Stomach (tissue), 9 donors: Measurements from ENCODE around the gene MBOAT2. TPM values are rescaled to one million over a fixed set of nuclear protein-coding genes. Genes with fewer than 3 reads are reported as not detected.
A peak's percentile ranks its signal among the peaks of the same experiment; 100 is the strongest.

Source experiments
- DNase-seq, 2 donors: peaks; one replicate each; pipeline versions ENCODE4 v3.0.0 to v3.0.0-alpha.2; 2013 to 2019
- H3K27ac ChIP-seq, 5 donors: fragments of 200-600 bp in 4 of 5; sonication (generic) in 4 of 5; one replicate each; pipeline ENCODE4 v1.5.1; 2013 to 2019; ENCODE audit warnings: mild to moderate bottlenecking in 1 of 5, moderate library complexity in 1 of 5
- H3K27me3 ChIP-seq, 3 donors: fragments of 200-600 bp; sonication (generic); one replicate each; pipeline ENCODE4 v1.5.1; 2017 to 2019; ENCODE audit warnings: mixed run types in 1 of 3
- H3K36me3 ChIP-seq, 4 donors: fragments of 200-600 bp; sonication (generic); 1 replicate in 3 of 4; 2 replicates in 1 of 4; pipeline ENCODE4 v1.5.1; 2016 to 2019
- H3K4me1 ChIP-seq, 4 donors: fragments of 200-600 bp; sonication (generic); one replicate each; pipeline ENCODE4 v1.5.1; 2016 to 2019
- H3K4me3 ChIP-seq, 4 donors: fragments of 200-600 bp; sonication (generic) in 3 of 4; one replicate each; pipeline ENCODE4 v1.5.1; 2016 to 2019; ENCODE audit warnings: mild to moderate bottlenecking in 1 of 4
- H3K9me3 ChIP-seq, 4 donors: fragments of 200-600 bp; sonication (generic); one replicate each; pipeline ENCODE4 v1.5.1; 2016 to 2019
- CTCF ChIP-seq, 7 experiments: fragments of 450-650 bp in 4 of 7; fragments of 200-600 bp in 3 of 7; sonication (generic) in 3 of 7; IDR thresholded peaks; one replicate each; pipeline ENCODE4 v1.5.1; 2016 to 2019; ENCODE audit warnings: antibody characterized with exemption in 7 of 7, control low read depth in 2 of 7, mild to moderate bottlenecking in 1 of 7
- EP300 ChIP-seq: sonication (generic); formaldehyde crosslinking; IDR thresholded peaks from one replicate; pipeline ENCODE4 v1.6.1; 2017; ENCODE audit warnings: antibody characterized with exemption
- POLR2A ChIP-seq, 4 donors: fragments of 450-650 bp; IDR thresholded peaks; one replicate each; pipeline ENCODE4 v1.6.1; 2016; ENCODE audit warnings: antibody characterized with exemption in 4 of 4, control low read depth in 2 of 4, mild to moderate bottlenecking in 1 of 4, moderate library complexity in 1 of 4
- POLR2AphosphoS5 ChIP-seq, 3 donors: sonication (generic); formaldehyde crosslinking; IDR thresholded peaks; one replicate each; pipeline ENCODE4 v1.6.1; 2016; ENCODE audit warnings: antibody characterized with exemption in 3 of 3
- WGBS, 5 donors: extraction: QIAGEN DNeasy Blood & Tissue Kit in 3 of 5; methylation state at CpG; one replicate each; pipeline versions ENCODE4 v1.1.5 to v1.1.7; 2013 to 2018; 5-methylcytosine and 5-hydroxymethylcytosine counted together
- intact Hi-C: fragments of 100-400 bp; cut with DNase I; formaldehyde crosslinking; loops from one replicate; pipeline ENCODE4 v1.15.1; 2023; ENCODE audit warnings: low total_unique reads
- polyA plus RNA-seq, 3 donors: library from polyadenylated mRNA; stranded (reverse); fragments of 200-250 nt; gene quantifications; one replicate each; pipeline ENCODE4 v1.2.3, GENCODE V29; 2013
- total RNA-seq, 5 donors: library from RNA; depleted of rRNA; stranded (reverse); fragments of >200 nt; gene quantifications; one replicate each; pipeline versions ENCODE4 v1.1.0 to v1.2.3, GENCODE V29; 2014 to 2016
- donor health status: healthy with polysubstance abuse.
- donor health status: Bipolar disorder and iron deficiency.
- donor health status: healthy.

MBOAT2 gene
- total and polyA plus RNA-seq, 8 donors: 2.2 to 65.5 (median 12.9) TPM

- TF ChIP-seq POLR2A (IDR thresholded peaks at IDR 0.05): no peak
- no peak for TF ChIP-seq CTCF (IDR thresholded peaks at IDR 0.05)
- no peak for TF ChIP-seq POLR2AphosphoS5 (IDR thresholded peaks at IDR 0.05)
- no peak for TF ChIP-seq EP300
- intact Hi-C loops: no loop called here
- WGBS, 5 donors: 85 to 97% (median 94%) methylated on average over 11 of the region's 11 CpGs
- Histone ChIP-seq H3K9me3 (no peaks in the 10 kb centered on the region), H3K36me3 (no peaks in the 10 kb centered on the region), H3K27me3 (no peaks in the 10 kb centered on the region), H3K4me1 (peaks cover 0 to 9% (median 0%) of the 10 kb centered on the region in 4 donors), H3K27ac (no peak overlapping the region), H3K4me3 (no peak overlapping the region)
- DNase-seq: no peak
These were observed 17.0 kb downstream of the MBOAT2 start for GRCh38 chr2:8986327-8986976.

GRCh38 chr2:8985561-8986326 lies 17.7 kb downstream of the MBOAT2 start:
- 82 to 94% (median 87%) methylated on average over 4 of the region's 4 CpGs for WGBS, 5 donors
- H3K4me1 ChIP-seq: peaks cover 0 to 9% (median 0%) of the 10 kb centered on the region in 4 donors
- H3K4me3 ChIP-seq: no peak overlapping the region
- no peaks in the 10 kb centered on the region for H3K36me3 ChIP-seq
- no peak for TF ChIP-seq EP300
- no peak for TF ChIP-seq CTCF (IDR thresholded peaks at IDR 0.05)
- TF ChIP-seq POLR2A (IDR thresholded peaks at IDR 0.05): no peak
- TF ChIP-seq POLR2AphosphoS5 (IDR thresholded peaks at IDR 0.05): no peak
- no peaks in the 10 kb centered on the region for H3K27me3 ChIP-seq
- no peaks in the 10 kb centered on the region for H3K9me3 ChIP-seq
- intact Hi-C loops: no loop called here
- H3K27ac ChIP-seq: no peak overlapping the region
- DNase-seq: no peak

- H3K27me3 ChIP-seq: no peaks in the 10 kb centered on the region
- intact Hi-C loops: no loop called here
These were observed 18.6 kb downstream of the MBOAT2 start for GRCh38 chr2:8984855-8985254.

GRCh38 chr2:8984157-8984556 lies 19.3 kb downstream of the MBOAT2 start:
- DNase-seq: no peak
- Histone ChIP-seq H3K36me3 (no peaks in the 10 kb centered on the region), H3K9me3 (no peaks in the 10 kb centered on the region), H3K27me3 (no peaks in the 10 kb centered on the region), H3K4me1 (peaks cover 0 to 2% (median 0%) of the 10 kb centered on the region in 4 donors), H3K27ac (no peak overlapping the region), H3K4me3 (no peak overlapping the region)
- intact Hi-C loops: no loop called here
- 66 to 77% (median 69%) methylated on average over 5 of the region's 5 CpGs for WGBS, 5 donors
- TF ChIP-seq EP300: no peak
- no peak for TF ChIP-seq POLR2AphosphoS5 (IDR thresholded peaks at IDR 0.05)
- no peak for TF ChIP-seq POLR2A (IDR thresholded peaks at IDR 0.05)
- no peak for TF ChIP-seq CTCF (IDR thresholded peaks at IDR 0.05)

More at GRCh38 chr2:8984855-8985254, 18.6 kb downstream of the MBOAT2 start:
- H3K27ac ChIP-seq: no peak overlapping the region
- H3K4me1 ChIP-seq: peaks cover 0 to 9% (median 0%) of the 10 kb centered on the region in 4 donors
- TF ChIP-seq POLR2AphosphoS5 (IDR thresholded peaks at IDR 0.05) (no peak), POLR2A (IDR thresholded peaks at IDR 0.05) (no peak), EP300 (no peak)
- H3K36me3 ChIP-seq: no peaks in the 10 kb centered on the region
- 64 to 74% (median 65%) methylated on average over 4 of the region's 4 CpGs for WGBS, 5 donors
- no peaks in the 10 kb centered on the region for H3K9me3 ChIP-seq
- peak in 1 of 2 donors; percentile 32 for DNase-seq
- no peak overlapping the region for H3K4me3 ChIP-seq
